K562 (cell line): ENCODE measurements around the gene CEACAM5. TPM values are rescaled to one million over a fixed set of nuclear protein-coding genes. Genes with fewer than 3 reads are reported as not detected.

Experiments used
- ATAC-seq: fragments of 200-7000 bp; cut with Tn5 transposase; 3 replicates; pipeline ENCODE4 v1.9.1; 2020; ENCODE audit warnings: moderate library complexity
- BruUV-seq: library from RNA; stranded (reverse); fragments of 400-500 nt; replicated peaks from 2 replicates; lab custom pipeline; 2021; lab: Mats Ljungman, UMichigan
- CTCF ChIA-PET: fragments of 300-600 bp; formaldehyde crosslinking; extraction: SDS; loops from one replicate; lab custom pipeline; 2021; ENCODE audit warnings: low intra/inter-chr PET ratio; lab: Yijun Ruan, JAX
- POLR2A ChIA-PET: fragments of 300-600, 350-650 bp; sonication (Branson Sonifier 250); formaldehyde crosslinking; extraction: SDS; loops from one replicate; lab custom pipeline; 2021; ENCODE audit warnings: antibody characterized with exemption, inconsistent platforms; lab: Yijun Ruan, JAX
- DNase-seq, 4 experiments: peaks; one replicate each; pipeline versions ENCODE4 v3.0.0 to v3.0.0-alpha.2; 2011 to 2018; ENCODE audit warnings: low spot score in 3 of 4, mixed read lengths in 3 of 4; ENCODE audit errors: extremely low read depth in 1 of 4
- FAIRE-seq: peaks from 2 replicates; lab custom pipeline; 2011; peaks lifted over from hg19 to GRCh38; lab: Jason Lieb, UNC
- H2AFZ ChIP-seq: 2 replicates; pipeline ENCODE4 v1.6.0; 2011; ENCODE audit warnings: low read depth, low read length, control low read depth, inconsistent platforms
- H3K27ac ChIP-seq: fragments of 200-600 bp; 3 replicates; pipeline ENCODE4 v1.8.0; 2011; ENCODE audit warnings: low read depth, mild to moderate bottlenecking, control low read depth, inconsistent platforms, low read length, moderate library complexity, mixed read lengths; ENCODE audit errors: extremely low read depth
- H3K27me3 ChIP-seq, 2 experiments: fragments of 300-600 bp in 1 of 2; 2 replicates in 1 of 2; 3 replicates in 1 of 2; pipeline versions ENCODE4 v1.6.0 to v1.8.0; 2011; ENCODE audit warnings: inconsistent platforms in 2 of 2, low read length in 2 of 2, mild to moderate bottlenecking in 1 of 2, mixed read lengths in 1 of 2, moderate library complexity in 1 of 2; ENCODE audit not compliant: control insufficient read depth in 2 of 2, insufficient read depth in 2 of 2
- H3K36me3 ChIP-seq: fragments of 300-600 bp; 3 replicates; pipeline ENCODE4 v1.8.0; 2011; ENCODE audit warnings: mild to moderate bottlenecking, low read length, inconsistent platforms; ENCODE audit not compliant: control insufficient read depth, insufficient read depth
- H3K4me1 ChIP-seq, 2 experiments: fragments of 200-600 bp in 1 of 2; replicated peaks in 1 of 2; 2 replicates in 1 of 2; 3 replicates in 1 of 2; pipeline versions ENCODE4 v1.5.1 to v1.8.0; 2011; ENCODE audit warnings: inconsistent platforms in 2 of 2, low read length in 2 of 2, mild to moderate bottlenecking in 1 of 2, mixed read lengths in 1 of 2, moderate library complexity in 1 of 2; ENCODE audit not compliant: control insufficient read depth in 2 of 2, insufficient read depth in 2 of 2
- H3K4me2 ChIP-seq: 2 replicates; pipeline ENCODE4 v1.6.1; 2011; ENCODE audit warnings: low read length, control low read depth, inconsistent platforms, mixed read lengths; ENCODE audit not compliant: insufficient read depth
- H3K4me3 ChIP-seq: fragments of 200-600 bp; sonication (generic), shearing (Covaris generic); 2 replicates; pipeline ENCODE4 v1.5.1; 2016; ENCODE audit warnings: control low read depth, inconsistent platforms
- H3K79me2 ChIP-seq: fragments of 200-600 bp; 3 replicates; pipeline ENCODE4 v1.8.0; 2011; ENCODE audit warnings: low read length, inconsistent platforms; ENCODE audit not compliant: control insufficient read depth, insufficient read depth
- H3K9ac ChIP-seq, 2 experiments: 2 replicates each; pipeline versions ENCODE4 v1.6.0 to v1.6.1; 2011; ENCODE audit warnings: low read depth in 2 of 2, low read length in 2 of 2, control low read depth in 1 of 2, inconsistent platforms in 1 of 2, mild to moderate bottlenecking in 1 of 2, mixed read lengths in 1 of 2; ENCODE audit not compliant: insufficient read depth in 1 of 2
- H3K9me1 ChIP-seq: one replicate; pipeline ENCODE4 v1.6.0; 2011; ENCODE audit warnings: inconsistent platforms, mild to moderate bottlenecking, low read length, moderate library complexity; ENCODE audit not compliant: control insufficient read depth, insufficient read depth
- H3K9me3 ChIP-seq: replicated peaks from 2 replicates; pipeline ENCODE4 v1.5.1; 2011; ENCODE audit warnings: low read depth, low read length, inconsistent platforms; ENCODE audit not compliant: control insufficient read depth, insufficient read depth
- H4K20me1 ChIP-seq: replicated peaks from 2 replicates; pipeline ENCODE4 v1.6.1; 2011; ENCODE audit warnings: low read length, inconsistent platforms, mixed read lengths; ENCODE audit not compliant: control insufficient read depth, insufficient read depth
- ILK ChIP-seq: fragments of 450-650 bp; IDR thresholded peaks from 2 replicates; pipeline ENCODE4 v1.6.1; 2016; ENCODE audit warnings: missing genetic modification characterization, low read depth, mild to moderate bottlenecking, missing compliant biosample characterization, moderate library complexity, borderline replicate concordance
- KDM4B ChIP-seq, 2 experiments: fragments of 450-650 bp in 1 of 2; sonication (generic) in 1 of 2; IDR thresholded peaks; 2 replicates each; pipeline ENCODE4 v1.6.1; 2016 to 2017; ENCODE audit warnings: borderline replicate concordance in 2 of 2, antibody characterized with exemption in 1 of 2, low read depth in 1 of 2, mild to moderate bottlenecking in 1 of 2
- MCM7 ChIP-seq, 2 experiments: fragments of 450-650 bp; IDR thresholded peaks; 2 replicates each; pipeline ENCODE4 v1.6.1; 2016 to 2018
- NUFIP1 ChIP-seq: fragments of 450-650 bp; IDR thresholded peaks from 2 replicates; pipeline ENCODE4 v1.6.1; 2018; ENCODE audit not compliant: partially characterized antibody
- ZNF395 ChIP-seq: fragments of 200-800 bp; sonication (Bioruptor generic); IDR thresholded peaks from 2 replicates; pipeline ENCODE4 v1.6.1; 2017; ENCODE audit warnings: missing genetic modification characterization, missing compliant biosample characterization
- ZNF444 ChIP-seq: fragments of 250-450 bp; sonication (Bioruptor Pico); IDR thresholded peaks from 2 replicates; pipeline ENCODE4 v1.4.0; 2020; ENCODE audit warnings: mild to moderate bottlenecking, moderate library complexity
- ZNF583 ChIP-seq: fragments of 250-450 bp; sonication (Bioruptor Pico); IDR thresholded peaks from 2 replicates; pipeline ENCODE4 v1.4.0; 2020
- WGBS: fragments of 100-300 bp; shearing (Covaris generic); methylation state at CpG from one replicate; pipeline ENCODE4 v1.1.6; 2016; ENCODE audit warnings: low coverage, mixed read lengths; ENCODE audit not compliant: insufficient coverage; ENCODE audit errors: missing lambda C conversion rate; 5-methylcytosine and 5-hydroxymethylcytosine counted together
- in situ Hi-C: fragments of 300-500 bp; cut with MboI; formaldehyde crosslinking; loops from 4 replicates; pipeline ENCODE4 v1.15.0; 2018; ENCODE audit warnings: inconsistent platforms, mixed read lengths
- intact Hi-C: fragments of 100-400 bp; cut with micrococcal nuclease; formaldehyde crosslinking; loops from 2 replicates; pipeline ENCODE4 v1.14.2; 2022
- polyA plus RNA-seq, 8 experiments: library from polyadenylated mRNA; depleted of rRNA in 4 of 8; stranded (reverse) in 5 of 8; unstranded in 3 of 8; fragments of >200 nt; fragmentation: Nextera tagmentation in 2 of 8; fragmentation: Illumina TruSeq in 1 of 8; extraction: Ambion mirVana in 2 of 8; extraction: Trizol in 1 of 8; gene quantifications; 2 replicates each; pipeline versions ENCODE4 v1.2.1 to v1.2.3, GENCODE V29; 2011 to 2014; ENCODE audit warnings: inconsistent platforms in 1 of 8, missing spikeins in 1 of 8
- total RNA-seq, 7 experiments: library from RNA; depleted of rRNA in 6 of 7; stranded (reverse); fragments of >200 nt in 6 of 7; fragmentation: Illumina TruSeq in 2 of 7; extraction: Trizol in 2 of 7; gene quantifications; 2 replicates each; pipeline versions ENCODE4 v1.2.1 to v1.2.3, GENCODE V29; 2011 to 2021; ENCODE audit warnings: low replicate concordance in 1 of 7

The CEACAM5 gene
- total and polyA plus RNA-seq, 9 of the 15 experiments (the other 6 are each of a cell fraction or from before 2014, with no cell fraction given): 0.33 TPM; not detected in 8

GRCh38 chr19:41734585-41734984, 26.2 kb downstream of the CEACAM5 start:
- intact Hi-C loops (no loop called here), in situ Hi-C loops (no loop called here)
- Histone ChIP-seq H3K4me3 (no peak overlapping the region), H3K27me3 (peaks cover 6 to 8% of the 10 kb centered on the region in 2 experiments; a peak in 2 of 5 replicates), H3K36me3 (no peaks in the 10 kb centered on the region), H2AFZ (no peak overlapping the region), H3K9me1 (no peaks in the 10 kb centered on the region), H3K27ac (no peak overlapping the region), H3K79me2 (no peaks in the 10 kb centered on the region), H3K4me2 (no peak overlapping the region), H3K9me3 (no peaks in the 10 kb centered on the region), H3K4me1 (no peaks in the 10 kb centered on the region), H3K9ac (no peak overlapping the region), H4K20me1 (no peaks in the 10 kb centered on the region)
- WGBS: 0% methylated on average over 3 of the region's 3 CpGs
- ChIA-PET CTCF (no interaction called here), POLR2A (interaction anchor here (0.6 kb wide), 1 partner anchor 35 kb away, joined by 3 read pairs; no protein-coding TSS in a partner anchor)
- no peak for ATAC-seq
- no peak for TF ChIP-seq ZNF395 (CRISPR knock-in tag)
- no TSS peak for BruUV-seq
- FAIRE-seq: no peak
- no peak for DNase-seq

- DNase-seq: no peak
- no peak for ATAC-seq
- WGBS: 0% methylated on average over 4 of the region's 5 CpGs
- no peaks in the 10 kb centered on the region for H3K36me3 ChIP-seq
- no peaks in the 10 kb centered on the region for H3K79me2 ChIP-seq
- CTCF ChIA-PET: no interaction called here
- POLR2A ChIA-PET: interaction anchor here (0.6 kb wide), 1 partner anchor 35 kb away, joined by 3 read pairs; no protein-coding TSS in a partner anchor
- no peaks in the 10 kb centered on the region for H4K20me1 ChIP-seq
- intact Hi-C loops (no loop called here), in situ Hi-C loops (no loop called here)
- H3K4me3 ChIP-seq: no peak overlapping the region
- no peaks in the 10 kb centered on the region for H3K4me1 ChIP-seq
- peaks cover 6 to 8% of the 10 kb centered on the region in 2 experiments; a peak in 2 of 5 replicates for H3K27me3 ChIP-seq
- H3K27ac ChIP-seq: no peak overlapping the region
- H3K9me1 ChIP-seq: no peaks in the 10 kb centered on the region
- H3K9me3 ChIP-seq: no peaks in the 10 kb centered on the region
- H3K9ac ChIP-seq: no peak overlapping the region
- no TSS peak for BruUV-seq
- no peak overlapping the region for H2AFZ ChIP-seq
- FAIRE-seq: no peak
- TF ChIP-seq ZNF444 (CRISPR knock-in tag) (no peak), KDM4B (IDR thresholded peaks at IDR 0.05; ENCODE audit: borderline replicate concordance in 2 of 2, low read depth in 1 of 2) (no peak), ILK (tag) (no peak), MCM7 (IDR thresholded peaks at IDR 0.05) (no peak), NUFIP1 (no peak), ZNF583 (CRISPR knock-in tag) (no peak)
- no peak overlapping the region for H3K4me2 ChIP-seq
Observed at GRCh38 chr19:41735071-41735600, 26.7 kb downstream of the CEACAM5 start.
